GM19043 (cell line): ENCODE data around the gene MCM5.
"Not testable (repeated sequence)": the region's sequence is repeated elsewhere in the genome, so short reads cannot be mapped to it uniquely, and the experiment has no call there.

ENCODE experiments used
- ATAC-seq: cut with Tn5 transposase; IDR thresholded peaks from one replicate; pipeline ENCODE4 v1.9.1; 2021; ENCODE audit warnings: low read depth; ENCODE audit not compliant: unreplicated experiment

MCM5 gene

DNA sequence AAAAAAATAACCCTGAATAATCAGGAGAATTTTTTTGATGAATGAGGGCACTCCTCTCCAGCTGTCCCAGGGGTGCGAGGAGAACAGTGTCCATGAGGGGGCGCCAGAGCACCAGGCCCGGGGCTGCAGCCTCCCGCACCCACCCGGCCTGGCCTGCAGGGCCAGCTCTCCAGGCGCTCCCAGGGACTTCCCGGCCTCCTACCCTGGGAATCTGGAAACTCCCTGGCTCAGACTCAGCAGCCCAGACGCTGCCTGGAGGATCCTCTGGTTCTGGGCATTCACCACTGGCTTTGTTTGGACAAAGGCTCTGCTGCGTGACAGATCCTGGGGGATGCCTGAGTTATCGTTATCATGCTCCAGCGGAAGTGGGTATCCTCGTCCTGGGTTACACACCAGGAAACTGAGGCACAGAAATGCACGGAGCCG is 31.0 kb downstream of the MCM5 start:
- ATAC-seq: no peak

DNA sequence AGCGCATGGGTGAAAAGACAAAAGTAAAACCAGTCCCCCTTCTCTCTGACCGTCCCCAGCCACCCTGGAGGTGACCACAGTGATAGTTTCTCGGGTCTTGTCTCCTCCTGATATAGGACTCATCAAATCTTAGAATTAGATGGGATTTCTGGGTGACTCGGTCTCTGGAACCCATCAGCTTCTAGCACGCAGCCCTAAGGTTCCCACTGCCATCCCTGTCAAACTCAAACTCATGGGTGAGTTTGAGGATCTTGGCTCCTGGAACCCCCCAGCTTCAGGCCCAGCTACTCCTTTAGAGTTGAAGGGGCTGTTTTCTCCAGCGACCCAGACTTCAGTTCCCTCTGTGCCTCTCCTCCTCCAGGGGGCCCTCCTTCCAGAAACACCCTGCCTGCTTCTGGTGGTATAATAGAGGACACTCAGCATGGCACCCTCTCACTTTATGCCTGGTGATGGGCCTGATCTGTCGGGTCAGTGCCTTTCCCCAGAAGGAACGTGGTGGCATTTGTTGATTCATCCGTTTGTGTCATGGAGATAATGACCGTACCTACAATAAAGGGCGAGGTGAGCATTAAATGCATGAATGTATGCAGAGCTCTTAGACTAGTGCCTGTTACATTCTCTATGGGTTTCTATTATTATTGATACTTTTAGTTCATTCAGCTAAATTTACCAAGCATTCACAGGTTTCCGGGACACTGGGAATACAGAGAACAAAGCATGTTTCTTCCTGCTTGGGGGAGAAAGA is 31.7 kb downstream of the MCM5 start:
- ATAC-seq: no peak

DNA sequence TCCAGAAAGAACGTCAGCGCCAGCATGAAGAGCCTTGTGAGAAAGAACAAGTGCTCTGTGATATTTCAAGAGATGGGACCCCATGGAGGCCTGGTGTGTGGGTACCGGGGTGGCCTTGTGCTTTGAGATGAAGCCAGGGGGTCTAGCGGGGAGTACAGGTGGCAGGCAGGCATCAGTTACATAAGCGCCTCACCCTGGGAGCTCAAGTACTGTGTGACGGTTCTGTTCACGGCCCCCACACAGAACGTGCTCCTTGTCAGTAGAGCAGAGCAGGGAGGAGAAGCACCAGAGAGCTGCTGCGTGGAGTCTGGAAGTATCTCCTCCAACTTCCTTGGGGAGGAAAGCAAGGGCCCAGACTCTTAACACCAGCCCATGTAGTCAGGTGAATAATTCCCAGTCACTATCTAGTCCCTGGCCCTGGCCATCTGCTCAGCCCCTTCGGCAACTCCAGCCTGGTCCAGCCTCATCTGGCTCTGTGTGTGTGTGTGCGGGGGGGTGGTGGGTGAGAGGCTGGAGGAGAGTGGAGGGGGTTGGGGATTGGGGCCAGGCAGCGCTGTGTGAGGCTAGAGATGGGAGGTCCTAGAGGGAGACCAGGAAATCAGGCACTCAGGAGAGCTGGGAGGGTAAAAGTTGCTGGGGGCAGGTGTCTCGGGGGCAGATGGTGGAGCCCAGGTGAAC is 32.4 kb downstream of the MCM5 start:
- ATAC-seq: no peak

DNA sequence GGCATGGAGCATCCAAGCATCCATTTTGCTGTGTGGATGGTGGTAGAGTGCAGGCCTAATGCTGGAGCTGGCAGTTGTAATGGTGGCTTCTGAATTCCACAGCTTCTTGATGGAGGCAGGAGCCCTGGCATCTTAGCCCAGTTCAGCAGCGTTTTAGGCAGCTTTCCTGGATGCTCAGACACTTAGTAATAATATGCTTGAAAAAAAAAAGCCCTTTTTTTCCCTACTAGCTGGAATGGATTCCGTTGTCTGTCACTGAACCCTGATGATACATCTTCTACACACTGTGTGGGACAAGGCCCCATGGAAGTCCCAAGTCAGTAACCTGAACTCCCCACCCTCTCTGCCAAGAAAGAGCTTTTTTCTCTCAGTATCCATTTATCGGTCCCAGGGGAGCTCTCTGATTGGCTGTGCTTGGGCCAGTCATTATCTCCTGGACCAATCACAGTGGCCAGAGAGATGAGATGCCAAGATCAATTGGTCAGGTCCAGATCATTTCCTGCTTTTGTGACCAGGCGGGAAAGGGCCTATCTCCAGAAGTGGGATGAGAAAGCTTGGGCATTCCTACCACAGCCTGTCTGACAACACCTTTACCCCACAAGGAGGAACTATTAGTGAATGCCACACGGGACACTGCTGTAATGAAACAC is 34.2 kb downstream of the MCM5 start:
- ATAC-seq: no peak

DNA sequence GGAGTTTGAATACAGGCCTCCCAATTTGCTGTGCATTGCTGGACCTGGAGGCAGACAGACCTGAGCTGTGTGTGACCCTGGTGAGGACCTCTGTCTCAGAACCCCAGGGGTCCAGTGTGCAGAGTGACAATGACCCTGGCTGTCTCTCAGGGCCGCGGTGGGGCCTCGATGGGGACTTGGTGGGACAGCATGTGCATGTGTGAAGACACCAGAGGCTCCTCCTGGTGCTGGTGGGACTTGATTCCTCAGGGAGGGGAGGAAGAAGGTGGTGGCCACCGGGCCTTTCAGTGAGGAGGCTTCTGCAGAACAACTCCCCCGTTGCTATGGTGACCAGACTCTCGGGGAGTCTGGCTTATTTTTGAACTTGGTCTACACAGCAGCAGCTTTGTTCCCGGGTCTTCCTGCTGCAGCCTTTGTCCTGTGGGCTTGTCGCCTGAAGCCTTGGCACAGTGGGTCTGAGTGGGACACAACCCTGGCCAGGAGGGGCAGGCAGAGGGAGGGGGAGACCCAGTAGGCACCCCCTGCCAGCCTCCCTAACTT is 35.3 kb downstream of the MCM5 start:
- no peak for ATAC-seq

DNA sequence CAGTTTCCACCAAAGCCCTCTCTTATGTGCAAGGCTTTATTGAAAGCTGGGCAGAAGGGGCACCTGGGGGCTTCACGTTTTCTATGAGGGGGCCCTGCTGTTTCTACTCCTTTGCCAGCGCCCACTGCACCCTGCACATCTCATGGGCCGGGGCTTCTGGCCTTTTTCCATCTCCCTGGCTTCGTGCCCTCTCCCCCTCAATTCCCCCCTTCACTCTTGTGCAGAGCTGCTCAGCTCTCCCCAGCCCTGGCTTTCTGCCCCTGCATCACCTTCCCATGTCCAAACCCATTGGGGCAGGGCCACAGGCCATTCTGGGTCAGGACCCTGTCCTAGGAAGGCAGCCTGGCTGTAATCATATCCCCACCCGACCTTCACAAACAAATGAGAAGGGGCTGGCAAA is 36.5 kb downstream of the MCM5 start:
- no peak for ATAC-seq

DNA sequence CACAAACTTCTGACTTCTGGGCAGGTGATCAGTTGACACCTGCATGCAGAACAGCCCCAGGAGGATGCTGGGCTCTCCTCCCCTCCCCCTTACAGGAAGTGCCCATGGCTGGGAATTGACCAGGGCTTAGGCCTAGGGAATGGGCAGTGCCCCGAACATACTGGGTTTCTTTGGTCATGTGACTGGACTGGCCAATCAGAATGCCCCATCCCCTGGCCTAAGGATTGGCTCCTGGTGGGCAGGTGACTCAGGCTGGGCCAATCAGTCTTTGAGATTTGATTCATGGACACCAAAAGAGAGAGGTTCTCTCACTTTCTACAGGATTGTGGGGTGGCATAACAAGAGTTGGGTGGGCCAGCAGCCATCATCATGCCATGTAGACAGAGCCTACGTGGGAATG is 37.1 kb downstream of the MCM5 start:
- ATAC-seq: no peak

DNA sequence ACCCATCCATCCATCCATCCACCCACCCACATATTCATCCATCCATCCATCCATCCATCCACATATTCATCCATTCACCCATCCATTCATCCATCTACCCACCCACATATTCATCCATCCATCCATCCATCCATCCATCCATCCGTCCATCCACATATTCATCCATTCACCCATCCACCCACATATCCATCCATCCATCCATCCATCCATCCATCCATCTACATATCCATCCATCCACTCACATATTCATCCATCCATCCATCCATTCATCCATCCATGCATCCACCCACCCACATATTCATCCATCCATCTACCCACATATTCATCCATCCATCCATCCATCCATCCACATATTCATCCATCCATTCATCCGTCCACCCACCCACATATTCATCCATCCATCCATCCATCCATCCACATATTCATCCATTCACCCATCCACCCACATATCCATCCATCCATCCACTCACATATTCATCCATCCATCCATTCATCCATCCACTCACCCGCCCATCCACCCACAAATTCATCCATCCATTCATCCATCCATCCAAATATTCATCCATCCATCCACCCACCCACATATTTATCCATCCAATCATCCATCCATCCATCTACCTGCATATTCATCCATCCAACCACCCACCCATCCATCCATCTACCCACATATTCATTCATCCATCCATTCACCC is 38.9 kb downstream of the MCM5 start:
- not testable (repeated sequence) for ATAC-seq

DNA sequence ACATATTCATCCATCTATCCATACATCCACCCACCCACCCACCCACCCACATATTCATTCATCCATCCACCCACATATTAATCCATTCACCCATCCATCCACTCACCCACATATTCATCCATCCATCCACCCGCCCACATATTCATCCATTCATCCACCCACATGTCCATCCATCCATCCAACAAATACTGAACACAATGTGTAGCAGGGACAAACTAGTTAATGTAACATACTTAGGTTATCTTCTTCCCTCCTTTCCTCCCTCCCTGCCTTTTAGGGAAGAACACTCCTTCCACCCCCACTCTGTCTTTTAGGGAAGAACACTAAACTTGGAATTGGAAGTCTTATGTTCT is 39.4 kb downstream of the MCM5 start:
- ATAC-seq: no peak

DNA sequence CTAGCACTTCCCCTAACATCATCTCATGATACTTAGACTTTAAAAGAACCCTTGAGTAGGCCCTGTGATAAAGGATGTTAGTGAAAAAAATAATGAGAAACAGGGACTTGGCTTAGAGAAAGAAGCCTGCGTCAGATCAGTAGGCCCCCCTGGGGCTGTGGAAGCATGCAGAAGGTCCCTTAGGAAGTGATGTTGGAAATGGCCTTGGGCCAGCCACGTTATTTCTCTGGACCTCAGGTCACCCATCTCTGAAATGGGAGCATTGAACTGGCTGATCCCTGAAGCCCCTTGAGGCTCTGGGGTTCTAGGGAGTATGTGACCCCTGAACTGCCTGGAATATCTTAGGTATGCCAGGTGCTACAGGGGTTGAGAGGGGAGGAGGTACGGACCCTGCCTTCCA is 40.2 kb downstream of the MCM5 start:
- ATAC-seq: no peak

DNA sequence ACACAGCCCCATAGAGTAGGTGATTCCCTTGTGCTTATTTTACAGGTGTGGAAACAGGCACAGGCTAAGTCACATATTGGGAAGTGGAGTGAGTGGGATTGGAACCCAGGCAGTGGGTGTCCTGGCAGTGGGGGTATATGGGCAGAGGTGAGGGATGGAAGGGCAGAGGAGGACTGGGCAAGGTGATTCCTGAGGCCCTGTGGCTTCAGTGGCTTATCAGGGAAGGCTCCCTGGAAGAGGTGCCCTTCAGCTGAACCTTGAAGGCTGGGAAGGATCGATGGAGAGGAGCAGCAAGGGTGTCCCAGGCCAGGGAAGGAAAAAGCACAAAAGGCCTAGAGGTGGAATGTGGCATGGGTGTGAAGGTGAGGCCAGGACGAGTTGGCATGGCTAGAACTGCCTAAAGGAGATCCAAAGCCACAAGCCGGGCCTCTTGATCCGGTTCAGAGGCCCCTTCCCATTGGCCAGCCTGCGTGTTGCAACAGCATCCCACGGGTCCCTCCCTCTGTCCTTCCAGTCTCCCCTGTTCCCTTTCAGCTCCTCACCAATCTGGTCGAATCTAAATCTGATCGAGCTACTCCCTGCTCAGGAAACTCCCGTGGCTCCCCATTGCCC is 41.7 kb downstream of the MCM5 start:
- ATAC-seq: no peak

DNA sequence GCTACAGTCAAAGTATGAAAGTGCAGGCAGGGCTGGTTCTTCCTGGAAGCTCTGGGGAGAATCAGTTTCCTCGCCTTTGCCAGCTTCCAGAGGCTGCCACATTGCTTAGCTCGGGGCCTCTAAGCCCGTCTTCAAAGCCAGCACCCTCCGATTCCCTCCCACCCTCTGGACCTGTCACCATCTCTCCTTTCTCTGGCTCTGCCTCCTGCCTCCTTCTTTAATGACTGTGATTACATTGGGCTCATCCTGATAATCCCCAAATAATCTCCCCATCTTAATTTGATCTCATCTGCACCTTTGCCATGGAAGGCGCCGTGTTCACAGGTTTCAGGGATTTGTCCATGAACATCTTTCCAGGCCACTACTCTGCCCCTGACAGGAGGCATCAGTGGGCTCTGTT is 42.5 kb downstream of the MCM5 start:
- no peak for ATAC-seq

DNA sequence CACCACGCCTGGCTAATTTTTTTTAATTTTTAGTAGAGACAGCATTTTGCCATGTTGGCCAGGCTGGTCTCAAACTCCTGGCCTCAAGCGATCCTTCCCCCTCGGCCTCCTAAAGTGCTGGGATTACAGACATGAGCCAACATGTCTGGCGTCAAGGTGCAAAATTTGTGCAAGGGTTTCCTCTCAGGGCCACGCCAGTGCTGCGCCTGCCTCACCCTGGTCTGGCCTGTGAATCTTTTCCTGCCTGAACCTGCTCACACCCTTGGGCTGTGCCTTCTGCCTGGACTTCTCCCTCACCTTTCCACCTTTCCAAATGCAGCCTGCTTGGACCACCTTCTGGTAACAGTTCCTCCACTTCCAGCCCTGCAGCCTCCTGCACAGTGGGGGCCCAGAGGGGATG is 43.4 kb downstream of the MCM5 start:
- ATAC-seq: no peak

DNA sequence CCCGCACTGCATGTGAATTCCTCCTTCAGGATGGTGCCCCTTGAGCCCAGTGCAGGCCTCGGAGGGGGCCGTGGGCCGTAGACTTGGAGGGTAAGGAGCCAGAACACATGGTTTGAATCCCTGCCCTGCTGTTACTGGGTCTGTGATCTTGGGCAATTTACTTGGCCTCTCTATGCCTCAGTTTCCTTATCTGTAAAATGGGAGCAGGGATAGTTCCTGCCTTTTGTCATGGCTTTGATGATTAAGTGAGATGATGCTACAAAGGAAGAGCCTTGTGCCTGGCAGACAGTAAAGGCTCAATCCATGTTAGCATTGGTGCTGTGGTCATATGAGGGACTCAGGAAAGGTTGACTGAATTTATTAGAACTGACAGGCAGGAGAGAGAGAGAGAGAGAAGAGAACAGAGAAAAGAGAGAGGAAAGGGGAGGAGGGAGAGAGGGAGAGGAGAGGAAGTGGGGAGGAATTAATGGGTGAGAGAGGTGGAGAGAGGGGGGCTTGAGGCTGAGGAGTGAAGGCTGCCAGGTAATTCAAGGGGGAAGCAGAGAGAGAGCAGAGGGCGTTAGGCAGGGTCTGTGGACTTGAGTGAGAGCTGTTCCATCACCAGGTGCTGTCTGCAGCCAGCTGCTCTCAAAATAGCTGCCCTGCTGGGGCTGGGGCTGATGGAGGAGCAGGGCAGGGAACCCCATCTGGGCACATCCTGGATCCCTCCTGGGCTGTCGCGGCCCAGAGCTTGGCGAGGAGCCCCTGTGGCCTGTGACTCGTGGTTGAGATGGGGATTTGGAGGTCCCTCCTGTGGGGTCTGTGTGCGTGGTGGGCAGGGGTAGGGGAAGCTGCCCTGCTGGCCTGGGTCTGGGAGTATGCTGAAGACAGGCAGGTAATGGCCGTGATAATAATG is 44.1 kb downstream of the MCM5 start:
- no peak for ATAC-seq

DNA sequence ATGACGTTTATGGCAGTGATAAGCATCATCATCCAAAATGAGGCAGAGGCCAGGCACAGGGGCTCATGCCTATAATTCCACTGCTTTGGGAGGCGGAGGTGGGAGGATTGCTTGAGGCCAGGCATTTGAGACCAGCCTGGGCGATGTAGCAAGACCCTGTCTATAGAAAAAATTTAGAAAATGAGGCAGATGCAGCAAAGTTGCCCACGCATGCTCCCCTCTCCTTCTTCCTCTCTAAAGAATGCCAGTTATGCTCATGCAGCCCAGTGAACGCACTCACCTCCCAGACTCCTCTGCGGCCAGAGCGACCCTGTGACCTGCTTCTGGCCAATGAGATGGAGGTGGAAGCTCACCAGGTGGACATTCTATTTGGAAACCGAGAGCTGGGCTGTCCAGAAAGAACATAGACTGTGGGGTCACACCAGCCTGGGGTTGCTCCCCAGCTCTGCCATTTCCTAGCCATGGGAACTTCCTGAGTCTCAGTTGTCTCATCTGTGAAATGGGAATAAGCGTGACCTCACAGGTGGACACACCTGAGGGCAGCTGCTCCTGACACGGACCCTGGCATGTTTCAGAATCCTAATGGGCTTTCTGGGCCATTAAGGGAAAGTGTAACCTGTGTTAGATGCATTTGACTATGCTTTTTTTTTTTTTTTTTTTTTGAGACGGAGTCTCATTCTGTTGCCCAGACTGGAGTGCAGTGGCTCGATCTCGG is 44.9 kb downstream of the MCM5 start:
- ATAC-seq: no peak

DNA sequence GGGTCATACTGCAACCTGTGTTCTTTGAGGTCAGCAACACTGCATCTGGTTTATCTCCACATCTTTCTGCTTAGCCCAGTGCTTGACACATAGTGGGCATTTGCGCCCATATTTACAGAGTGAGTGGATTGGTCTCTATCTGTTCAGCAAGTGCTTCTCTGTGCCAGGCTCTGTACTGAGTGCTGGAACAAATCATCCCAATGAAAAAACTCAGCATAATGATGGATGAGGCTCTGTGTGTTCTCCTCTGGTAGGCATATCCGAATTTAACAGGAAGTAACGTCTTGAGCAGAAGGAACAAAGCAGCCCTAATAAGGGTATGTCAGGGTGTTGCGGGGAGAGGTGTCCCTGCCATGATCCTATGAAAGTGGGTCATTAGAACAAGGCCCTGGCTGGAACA is 46.0 kb downstream of the MCM5 start:
- ATAC-seq: no peak

DNA sequence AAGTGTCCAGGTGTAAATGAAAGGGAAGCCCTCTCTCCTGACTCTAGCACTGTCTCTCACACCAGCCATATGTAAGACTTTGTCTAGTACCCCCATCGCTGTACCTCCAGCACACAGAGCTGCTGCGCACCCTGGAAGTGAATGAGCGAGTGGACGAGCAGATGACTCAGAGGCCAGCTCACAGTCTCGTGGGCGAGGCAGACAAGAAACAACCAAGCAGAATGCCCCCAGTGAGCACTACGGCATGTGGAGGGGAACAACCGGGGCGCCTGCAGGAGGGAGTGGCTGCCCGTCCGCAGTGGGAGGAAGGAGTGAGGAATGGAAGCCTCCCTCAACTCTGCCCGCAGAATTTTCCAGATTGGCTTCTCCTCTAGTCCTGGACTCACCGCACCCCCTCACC is 46.4 kb downstream of the MCM5 start:
- ATAC-seq: no peak

DNA sequence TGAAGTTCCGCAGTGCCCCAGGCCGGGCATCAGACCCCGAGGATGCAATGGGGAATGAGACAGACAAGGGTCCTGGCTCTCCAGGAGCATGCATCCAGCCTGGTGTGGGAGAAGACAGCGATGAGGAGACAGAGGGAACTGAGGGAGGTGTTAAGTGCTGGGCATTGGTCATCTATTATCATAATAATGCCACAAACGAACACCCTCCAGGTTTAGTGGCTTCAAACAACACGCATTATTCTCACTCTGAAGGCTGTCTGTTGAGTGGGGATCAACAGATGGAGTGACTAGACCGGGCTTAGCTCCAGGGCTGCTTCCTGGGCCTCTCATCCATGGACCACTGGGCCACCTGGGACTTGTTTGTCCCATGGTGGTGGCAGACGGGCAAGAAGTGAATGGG is 48.6 kb downstream of the MCM5 start:
- ATAC-seq: no peak
